HG03558 (cell line): Measurements from ENCODE around the gene MEGF8.

Source experiments
- ATAC-seq: cut with Tn5 transposase; IDR thresholded peaks from one replicate; pipeline ENCODE4 v1.9.1; 2021; ENCODE audit warnings: moderate number of reproducible peaks; ENCODE audit not compliant: unreplicated experiment; ENCODE audit errors: extremely low read depth

MEGF8 gene

GRCh38 chr19:42351079-42351735 is 25.8 kb downstream of the MEGF8 start:
- no peak for ATAC-seq

GRCh38 chr19:42352301-42353259 is 27.1 kb downstream of the MEGF8 start:
- ATAC-seq: no peak

GRCh38 chr19:42353341-42354015 is 28.0 kb downstream of the MEGF8 start:
- no peak for ATAC-seq

GRCh38 chr19:42355896-42356295 is 30.5 kb downstream of the MEGF8 start:
- ATAC-seq: no peak

- no peak for ATAC-seq
These were observed 31.3 kb downstream of the MEGF8 start for GRCh38 chr19:42356686-42357085.

GRCh38 chr19:42357290-42357689 is 31.9 kb downstream of the MEGF8 start:
- no peak for ATAC-seq

- ATAC-seq: no peak
These were observed 35.5 kb downstream of the MEGF8 start for GRCh38 chr19:42360787-42361544.

- ATAC-seq: no peak
These were observed 36.1 kb downstream of the MEGF8 start for GRCh38 chr19:42361545-42361910.

GRCh38 chr19:42362342-42362741 is 36.9 kb downstream of the MEGF8 start:
- ATAC-seq: no peak

GRCh38 chr19:42362891-42363440 is 37.5 kb downstream of the MEGF8 start:
- ATAC-seq: no peak

- no peak for ATAC-seq
These were observed 38.3 kb downstream of the MEGF8 start for GRCh38 chr19:42363614-42364346.

- ATAC-seq: no peak
These were observed 41.2 kb downstream of the MEGF8 start for GRCh38 chr19:42366673-42367072.

- ATAC-seq: no peak
These were observed 42.5 kb downstream of the MEGF8 start for GRCh38 chr19:42367929-42368328.

- no peak for ATAC-seq
These were observed 42.9 kb downstream of the MEGF8 start for GRCh38 chr19:42368360-42368759.

GRCh38 chr19:42368765-42369164 is 43.3 kb downstream of the MEGF8 start:
- ATAC-seq: no peak

- no peak for ATAC-seq
These were observed 44.1 kb downstream of the MEGF8 start for GRCh38 chr19:42369433-42370067.

- ATAC-seq: no peak
These were observed 44.7 kb downstream of the MEGF8 start for GRCh38 chr19:42370068-42370520.

- no peak for ATAC-seq
These were observed 45.3 kb downstream of the MEGF8 start for GRCh38 chr19:42370626-42371175.
